NCI-H510A (cell line): Measurements from ENCODE around the gene REX1BD.

Experiments used
- DNase-seq: peaks from one replicate; lab custom pipeline; 2025; lab: John Stamatoyannopoulos, UW

The REX1BD gene

DNA sequence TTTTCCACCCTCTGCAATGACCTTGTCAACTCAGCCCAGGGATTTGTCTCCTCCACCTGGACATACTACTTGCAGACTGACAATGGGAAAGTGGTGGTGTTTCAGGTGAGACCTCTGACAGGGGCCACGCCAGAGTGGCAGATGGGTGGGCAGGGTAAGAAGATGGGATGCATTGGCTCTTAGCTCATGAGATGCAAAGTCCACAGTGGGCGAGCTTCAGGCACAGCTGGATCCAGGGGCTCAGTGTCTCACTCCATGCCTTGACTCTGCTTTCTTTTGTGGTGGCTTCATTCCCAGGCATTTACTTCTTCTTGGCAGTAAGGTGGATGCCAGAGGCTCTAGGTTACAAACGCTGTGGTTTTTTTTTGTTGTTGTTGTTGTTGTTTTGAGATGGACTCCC, 27.4 kb downstream of the REX1BD start:
- no peak for DNase-seq

DNA sequence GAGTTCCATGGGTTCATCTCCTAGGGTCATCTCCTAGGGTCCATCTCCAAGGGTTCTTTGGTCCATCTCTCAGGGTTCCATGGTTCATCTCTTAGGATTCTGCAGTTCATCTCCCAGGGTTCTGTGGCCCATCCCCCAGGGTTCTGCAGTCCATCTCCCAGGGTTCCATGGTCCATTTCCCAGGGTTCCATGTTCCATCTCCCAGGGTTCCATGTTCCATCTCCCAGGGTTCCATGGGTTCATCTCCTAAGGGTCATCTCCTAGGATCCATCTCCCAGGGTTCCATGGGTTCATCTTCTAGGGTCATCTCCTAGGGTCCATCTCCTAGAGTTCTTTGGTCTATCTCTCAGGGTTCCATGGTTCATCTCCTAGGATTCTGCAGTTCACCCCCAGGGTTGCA, 29.0 kb downstream of the REX1BD start:
- no peak for DNase-seq

DNA sequence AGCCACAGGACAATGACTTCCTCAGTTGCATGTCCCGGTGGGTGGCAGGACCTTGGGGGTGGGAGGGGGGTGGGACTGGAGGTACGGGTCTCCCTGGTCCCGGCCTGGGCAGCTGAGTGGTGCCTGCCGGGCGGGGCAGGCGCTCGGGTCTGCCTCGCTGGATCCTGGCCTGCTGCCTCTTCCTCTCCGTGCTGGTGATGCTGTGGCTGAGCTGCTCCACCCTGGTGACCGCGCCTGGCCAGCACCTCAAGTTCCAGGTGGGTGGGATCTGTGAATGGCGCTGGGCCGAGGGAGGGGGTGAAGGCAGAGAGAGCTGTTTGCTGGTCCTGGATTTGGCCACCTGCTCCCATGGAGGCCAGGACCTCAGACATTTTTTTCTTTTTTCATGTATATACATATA, 29.6 kb downstream of the REX1BD start:
- DNase-seq = no peak

DNA sequence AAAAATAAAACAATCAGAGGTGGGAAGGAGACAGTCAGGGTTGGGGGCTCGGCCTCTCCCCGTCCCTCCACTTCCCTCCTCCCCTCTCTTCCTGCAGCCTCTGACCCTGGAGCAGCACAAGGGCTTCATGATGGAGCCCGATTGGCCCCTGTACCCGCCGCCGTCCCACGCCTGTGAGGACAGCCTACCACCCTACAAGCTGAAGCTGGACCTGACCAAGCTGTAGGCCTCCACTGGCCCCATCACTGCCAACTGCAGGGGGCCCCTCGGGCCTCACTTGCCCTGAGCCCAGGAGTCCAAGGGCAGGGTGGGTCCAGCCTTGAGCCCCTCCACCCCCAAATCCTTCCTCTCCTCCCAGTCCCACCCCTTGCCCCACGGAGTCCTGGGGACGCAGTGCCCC, 31.7 kb downstream of the REX1BD start:
- no peak for DNase-seq

DNA sequence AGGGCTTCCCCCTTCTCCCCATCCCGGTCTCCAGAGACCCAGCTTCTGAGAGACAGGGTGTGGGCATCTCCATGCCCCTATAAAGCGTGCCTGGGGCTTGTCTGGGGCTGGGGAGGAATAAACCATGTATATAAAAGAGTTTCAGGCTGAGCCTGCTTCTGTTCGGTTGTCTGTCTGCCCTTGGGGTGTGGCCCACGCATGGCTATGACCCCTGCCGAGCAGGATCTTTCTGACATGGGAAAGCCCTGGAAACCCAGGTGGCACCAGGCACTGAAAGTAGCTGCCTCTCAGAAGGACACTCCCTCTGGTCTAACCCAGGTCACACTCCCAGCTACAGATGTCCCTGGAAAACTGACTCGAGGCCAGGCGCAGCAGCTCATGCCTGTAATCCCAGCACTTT, 32.3 kb downstream of the REX1BD start:
- no peak for DNase-seq

DNA sequence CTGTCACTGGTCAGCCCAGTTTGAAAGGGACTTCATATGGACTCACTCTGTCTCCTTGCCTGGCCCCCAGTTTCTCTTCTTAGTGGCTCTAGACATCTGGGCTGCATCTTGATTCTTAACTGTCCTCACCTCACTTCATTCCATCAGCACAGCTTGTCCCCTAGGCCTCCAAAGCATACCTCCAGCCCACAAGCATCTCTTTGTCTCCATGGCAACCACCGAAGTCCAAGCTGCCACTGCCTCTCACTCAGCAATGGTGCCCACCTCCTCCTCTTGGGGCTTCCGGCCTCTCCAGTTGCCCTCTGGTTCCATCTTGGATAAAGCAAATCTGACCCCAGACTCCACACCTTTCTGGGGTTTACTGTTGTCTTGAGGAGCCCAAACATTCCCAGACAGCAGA, 38.3 kb downstream of the REX1BD start:
- DNase-seq = no peak

DNA sequence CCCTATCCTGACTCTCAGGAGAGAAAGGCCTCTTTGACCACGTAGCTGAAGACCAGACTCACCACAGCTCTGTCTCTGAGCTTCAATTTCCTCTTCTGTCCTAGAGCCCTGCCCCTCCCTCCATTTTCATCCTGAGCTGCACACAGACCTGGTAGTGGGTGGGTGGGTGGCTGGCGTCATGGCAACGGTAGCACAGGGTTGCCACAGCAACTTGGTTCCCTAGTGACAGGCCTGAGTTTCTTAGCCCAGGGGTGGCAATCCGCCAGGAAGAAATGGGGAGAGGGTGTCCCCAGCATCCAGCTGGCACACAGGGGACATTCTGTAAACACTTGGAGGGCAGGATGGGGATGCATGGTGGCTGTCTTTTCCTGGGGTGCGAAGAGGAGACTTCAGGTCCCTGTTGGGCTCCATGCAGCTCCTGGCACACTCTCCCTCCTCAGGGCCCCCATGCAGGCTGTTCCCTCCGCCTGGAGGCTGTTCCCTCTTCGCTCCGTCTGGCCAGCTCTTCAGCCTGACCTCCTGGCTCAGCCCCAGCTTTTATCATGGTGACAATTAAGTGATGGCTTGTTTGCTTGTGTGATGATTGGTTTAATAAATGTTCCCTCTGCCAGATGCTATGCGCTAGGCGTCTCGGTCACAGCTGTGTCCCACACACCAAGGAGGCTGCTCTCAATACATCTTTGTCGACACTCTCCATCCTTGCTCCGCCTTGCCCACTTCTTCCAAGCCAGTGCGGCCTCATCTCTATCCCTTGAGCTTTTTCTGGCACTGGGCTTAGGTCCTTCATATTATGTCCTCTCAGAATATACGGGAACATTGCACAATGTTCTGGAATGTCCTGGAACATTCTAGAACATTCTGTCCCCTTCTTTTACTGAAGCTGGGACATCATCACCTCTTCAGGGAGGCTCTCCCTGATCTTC, 40.8 kb downstream of the REX1BD start:
- no peak for DNase-seq

DNA sequence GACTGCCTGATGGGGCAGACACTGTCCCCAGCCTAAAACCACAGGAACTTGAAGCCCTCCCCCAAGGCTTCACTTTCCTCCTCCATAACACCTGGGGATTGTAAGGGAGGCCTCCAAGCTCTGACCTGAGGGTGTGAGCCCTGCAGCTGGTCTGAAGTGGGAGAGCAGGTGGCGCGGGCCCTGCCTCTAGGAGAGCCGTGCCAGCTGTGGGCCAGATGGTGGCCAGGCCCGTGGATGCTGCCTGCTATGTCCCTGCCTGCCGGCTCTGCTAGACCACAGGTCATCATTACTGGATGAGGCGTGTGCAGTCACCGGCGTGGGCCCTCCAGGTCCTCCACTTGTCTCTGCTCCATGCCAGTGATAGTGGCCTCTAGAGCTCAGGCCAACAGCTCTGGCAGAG, 44.7 kb downstream of the REX1BD start:
- peak; percentile 87 for DNase-seq

DNA sequence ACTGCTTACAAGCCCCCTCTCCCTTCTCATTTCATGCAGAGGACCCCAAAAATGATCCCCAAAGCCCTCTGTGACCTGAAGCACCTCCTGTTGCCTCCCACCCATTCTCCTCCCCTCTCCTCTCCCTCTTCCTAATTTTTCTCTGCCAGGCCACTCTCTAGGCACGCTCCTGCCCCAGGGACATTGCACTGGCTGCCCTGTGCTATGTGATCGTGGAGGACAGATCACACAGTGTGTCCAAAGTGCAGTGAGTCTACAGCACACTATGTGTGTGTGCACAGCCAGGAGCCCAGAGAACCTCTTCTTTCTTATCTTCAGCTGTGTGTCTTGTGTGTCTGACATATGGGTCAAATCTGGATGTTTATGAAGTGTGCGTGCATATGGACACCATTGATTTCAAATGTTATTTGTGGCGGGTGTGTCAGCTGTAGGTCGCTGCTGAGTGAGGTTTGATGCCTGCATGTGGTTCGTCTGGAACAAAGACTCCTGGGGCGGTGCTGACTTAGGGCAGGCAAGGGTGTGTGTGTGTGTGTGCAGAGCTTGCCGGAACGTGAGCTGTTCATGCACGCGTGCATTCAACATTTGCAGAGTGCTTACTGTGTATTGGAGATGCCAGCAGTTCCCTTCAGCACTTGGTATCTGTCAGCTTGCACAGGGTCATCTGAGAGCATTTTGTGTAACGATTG, 46.2 kb downstream of the REX1BD start:
- no peak for DNase-seq

DNA sequence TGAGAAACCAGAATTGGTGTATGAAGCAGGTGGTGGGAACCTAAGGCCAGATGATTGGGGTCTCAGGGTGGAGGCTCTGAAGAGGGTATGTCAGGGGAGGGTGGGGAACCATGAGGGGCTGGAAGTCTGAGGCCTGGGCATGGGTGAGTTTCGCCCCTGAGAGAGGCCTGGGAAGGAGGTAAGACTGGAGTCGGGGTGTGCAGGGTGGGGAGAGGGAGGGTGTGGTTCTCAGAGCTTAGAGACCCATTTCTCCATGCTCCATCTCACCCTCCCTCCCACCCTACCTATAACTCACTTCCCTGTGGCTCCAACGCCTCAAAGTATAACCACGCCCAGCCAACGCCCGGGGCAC, 47.2 kb downstream of the REX1BD start:
- DNase-seq = no peak

DNA sequence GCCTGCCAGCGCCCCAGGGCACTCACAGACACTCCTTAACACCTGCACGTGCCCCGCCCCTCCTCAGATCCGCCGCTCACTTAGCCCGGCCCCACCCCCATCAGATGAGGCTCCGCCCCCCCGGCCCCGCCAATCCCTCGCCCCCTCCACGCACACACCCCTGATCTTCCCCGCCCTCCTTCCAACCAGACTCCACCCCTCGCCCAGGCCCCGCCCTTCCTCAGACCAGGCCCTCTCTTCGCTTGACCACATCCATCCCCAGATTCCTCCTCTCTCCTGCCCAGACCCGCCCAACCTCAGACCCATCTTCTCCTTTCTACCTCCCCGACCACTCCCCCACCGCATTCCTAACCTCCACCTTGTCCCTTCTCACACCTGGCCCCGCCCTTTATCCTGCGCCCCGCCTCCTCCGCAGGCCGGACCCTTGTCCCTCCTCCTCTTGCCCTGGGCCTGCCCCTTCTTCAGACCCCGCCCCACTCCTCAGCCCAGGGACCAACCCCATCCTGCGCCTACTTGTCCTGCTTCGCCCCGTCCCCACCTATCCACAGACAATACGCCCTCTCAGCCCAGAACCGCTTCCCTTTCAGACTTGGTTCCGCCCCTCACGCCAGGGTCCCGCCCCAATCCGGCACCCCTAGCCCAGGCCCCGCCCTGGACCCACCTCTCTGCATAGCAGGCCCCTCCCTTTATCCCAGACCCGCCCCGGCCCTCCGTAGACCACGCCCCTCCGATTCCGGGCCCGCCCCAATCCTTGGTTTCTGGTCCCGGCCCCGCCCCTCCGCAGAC, 47.8 kb downstream of the REX1BD start:
- no peak for DNase-seq

DNA sequence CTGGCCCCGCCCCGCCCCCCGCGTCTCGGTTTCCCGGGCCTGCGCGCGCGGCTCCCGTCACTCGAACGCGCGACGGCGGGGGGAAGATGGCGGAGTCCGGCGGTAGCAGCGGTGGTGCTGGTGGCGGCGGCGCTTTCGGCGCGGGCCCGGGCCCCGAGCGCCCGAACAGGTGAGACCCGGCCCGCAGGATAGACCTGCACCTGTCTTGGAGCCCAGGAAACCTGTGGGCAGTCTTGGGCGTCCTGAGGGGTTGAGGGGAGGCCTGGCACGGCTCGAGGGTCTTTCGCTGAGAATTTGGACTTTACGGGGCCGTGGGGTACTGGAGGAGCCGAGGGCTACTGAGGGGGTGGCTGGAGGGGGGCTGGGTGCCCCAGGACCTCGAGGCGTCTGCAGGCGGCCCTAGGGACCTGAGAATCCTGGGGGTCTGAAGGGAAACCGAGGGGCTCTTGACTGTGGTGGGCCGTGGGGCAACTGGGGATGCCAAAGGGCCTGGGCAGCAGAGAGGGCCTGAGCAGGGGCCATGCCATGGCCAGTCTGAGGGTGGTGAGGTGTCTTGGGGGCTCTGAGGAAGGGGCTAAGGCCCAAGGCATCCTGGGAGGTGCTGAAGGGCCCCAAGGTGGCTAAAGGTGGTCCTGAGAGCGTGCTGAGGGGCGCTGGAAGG, 48.5 kb downstream of the REX1BD start, which contains the start of gene KLHL26:
KLHL26 (plus strand) TSS at position 60 of the 661 bp plus-strand sequence; CDS start at position 87, 27 bp downstream.
- no peak for DNase-seq

DNA sequence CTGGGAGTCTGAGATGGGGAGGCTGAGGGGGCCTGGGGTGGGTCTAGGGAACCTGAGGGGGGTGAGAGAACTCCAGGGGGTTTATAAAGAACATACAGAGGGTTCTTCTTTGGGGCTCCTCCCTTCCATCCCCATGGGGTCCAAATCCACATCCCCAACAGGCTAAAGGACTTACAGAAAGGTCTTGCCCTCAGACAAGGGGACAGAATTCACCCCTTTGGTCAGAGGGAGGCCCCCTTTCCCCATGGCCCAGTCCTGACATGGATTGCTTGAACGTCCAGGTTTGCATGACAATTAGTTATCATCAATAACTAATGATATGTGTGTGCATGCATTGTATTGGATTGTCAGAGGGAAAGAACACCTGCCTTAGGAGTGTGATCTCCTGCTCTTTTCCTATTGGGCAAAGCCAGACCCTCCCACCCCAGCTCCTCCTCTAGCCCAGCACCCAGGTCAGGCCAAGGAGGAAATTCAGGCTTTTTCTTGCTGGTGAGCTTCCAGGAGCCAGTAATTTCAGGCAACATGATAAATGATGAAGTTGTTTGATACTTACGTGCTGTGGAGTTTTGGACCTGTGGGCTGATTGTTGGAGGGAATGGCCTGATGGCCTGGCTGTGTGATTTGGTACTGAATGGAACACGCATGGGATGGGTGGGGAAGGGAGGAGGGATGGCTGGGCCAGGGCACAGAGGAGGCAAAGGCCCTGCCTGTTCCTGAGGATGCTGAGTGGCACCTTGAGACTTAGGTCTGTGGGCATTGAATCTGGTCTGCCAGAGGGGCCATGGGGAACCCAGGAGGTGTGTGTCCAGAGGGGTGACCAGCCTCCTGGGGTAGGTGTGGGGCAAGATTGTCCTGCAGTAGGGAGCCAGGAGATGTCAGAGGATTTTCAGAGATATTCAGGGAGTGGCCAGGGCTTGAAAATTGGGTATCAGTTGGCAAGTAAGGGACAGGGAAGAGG, 49.4 kb downstream of the REX1BD start:
- peak; percentile 37 for DNase-seq

DNA sequence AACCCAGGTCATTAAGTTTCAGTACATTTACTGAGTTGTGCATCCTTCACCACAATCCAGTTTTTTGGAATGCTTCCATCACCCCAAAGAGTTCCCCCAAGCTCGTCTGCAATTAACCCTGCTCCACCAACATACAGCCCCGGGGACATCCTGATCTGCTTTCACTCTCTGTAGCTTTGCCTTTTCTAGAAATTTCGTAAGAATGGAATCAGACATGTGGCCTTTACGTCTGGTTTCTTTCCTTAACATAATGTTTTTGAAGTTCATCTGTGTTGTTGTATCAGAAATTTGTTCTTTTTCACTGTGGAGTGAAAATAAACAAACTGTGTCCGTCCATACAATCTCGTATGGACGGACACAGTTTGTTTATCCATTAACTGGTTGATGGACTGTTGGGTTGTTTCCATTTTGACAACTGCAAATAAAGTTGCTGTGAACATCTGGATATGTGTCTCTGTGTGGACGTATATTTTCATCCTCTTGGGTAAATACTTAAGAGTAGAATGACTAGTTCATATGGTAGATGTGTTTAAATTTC, 51.2 kb downstream of the REX1BD start:
- DNase-seq = no peak
